ENCODE results near the gene TAS1R2. TPM values are rescaled to one million over a fixed set of nuclear protein-coding genes. Genes with fewer than 3 reads are reported as not detected.

TAS1R2 gene
- total and polyA plus RNA-seq, 2 of the 13 experiments (the other 11 are each of a cell fraction or from before 2014, with no cell fraction given): not detected

- H3K9ac ChIP-seq (ENCODE audit: insufficient read depth, low read depth, low read length): no peak overlapping the region
- no TSS peak for BruUV-seq (replicated peaks)
- DNase-seq (ENCODE audit: low spot score) (no peak), FAIRE-seq (no peak), ATAC-seq (no peak)
- ChIA-PET CTCF (ENCODE audit: low intra/inter-chr PET ratio, low total read pairs) (no interaction called here), POLR2A (no interaction called here)
- H3K79me2 ChIP-seq (ENCODE audit: insufficient read depth, low read length): no peaks in the 10 kb centered on the region
- H3K9me3 ChIP-seq (ENCODE audit: low read length): no peaks in the 10 kb centered on the region
- peaks cover 10% of the 10 kb centered on the region for H3K4me1 ChIP-seq (ENCODE audit: insufficient read depth, low read length)
- peaks cover 3 to 37% of the 10 kb centered on the region in 2 experiments for H3K27me3 ChIP-seq (ENCODE audit: control insufficient read depth in 1 of 2, insufficient read depth in 2 of 2, low read length in 2 of 2)
- intact Hi-C loops (cut with micrococcal nuclease; ENCODE audit: unreplicated experiment): no loop called here
- no peak overlapping the region for H2AFZ ChIP-seq (ENCODE audit: low read length)
- no peak overlapping the region for H3K4me2 ChIP-seq (ENCODE audit: low read depth, low read length)
- WGBS (ENCODE audit: low lambda C conversion rate): 20% methylated on average over 2 of the region's 3 CpGs
- TF ChIP-seq ZNF674 (CRISPR knock-in tag; IDR thresholded peaks at IDR 0.05; ENCODE audit: low read depth) (no peak), AKAP8 (CRISPR knock-in tag; IDR thresholded peaks at IDR 0.05) (no peak), KDM6A (CRISPR knock-in tag; IDR thresholded peaks at IDR 0.05; ENCODE audit: low read depth) (no peak), ISL2 (CRISPR knock-in tag; IDR thresholded peaks at IDR 0.05) (no peak), ZNF629 (CRISPR knock-in tag; conservative IDR thresholded peaks at IDR 0.05) (peak; percentile 73), PRMT3 (CRISPR knock-in tag; IDR thresholded peaks at IDR 0.05; ENCODE audit: borderline replicate concordance, low read depth) (no peak), ZMAT3 (CRISPR knock-in tag; conservative IDR thresholded peaks at IDR 0.05) (no peak), MXI1 (IDR thresholded peaks at IDR 0.05; ENCODE audit: borderline replicate concordance, low read depth, low read length) (no peak), ZNF639 (CRISPR knock-in tag; conservative IDR thresholded peaks at IDR 0.05) (no peak), ZSCAN5A (CRISPR knock-in tag; IDR thresholded peaks at IDR 0.05; ENCODE audit: borderline replicate concordance) (no peak), PAF1 (CRISPR knock-in tag; IDR thresholded peaks at IDR 0.05) (no peak), ZNF691 (CRISPR knock-in tag; IDR thresholded peaks at IDR 0.05; ENCODE audit: borderline replicate concordance, low read depth) (no peak), ZNF768 (CRISPR knock-in tag; IDR thresholded peaks at IDR 0.05) (peak; percentile 47; the same call in 1 of the 2 replicates), SETDB1 (CRISPR knock-in tag; IDR thresholded peaks at IDR 0.05; ENCODE audit: borderline replicate concordance) (no peak), ZNF75D (CRISPR knock-in tag; IDR thresholded peaks at IDR 0.05; ENCODE audit: borderline replicate concordance) (no peak)
- peaks cover 5% of the 10 kb centered on the region; the same call in 1 of the 2 replicates for H4K20me1 ChIP-seq (ENCODE audit: insufficient read depth, low read length)
- H3K36me3 ChIP-seq (replicated peaks in 1 of 2; ENCODE audit: control insufficient read depth in 1 of 2, insufficient read depth in 2 of 2, low read length in 2 of 2): 0 out of 5 replicates have a peak, but pooled peaks cover 0 to 2% of the 10 kb centered on the region in 2 experiments
- no peak overlapping the region for H3K4me3 ChIP-seq (replicated peaks in 1 of 3; ENCODE audit: insufficient read depth in 1 of 3, low read depth in 2 of 3, low read length in 3 of 3)
- in situ Hi-C loops (cut with HindIII; ENCODE audit: extremely low pct_ligation_motif_present, low pct_unique_long_range_greater_than_20kb): no loop called here
- H3K27ac ChIP-seq (ENCODE audit: extremely low read length, insufficient read depth, low read length): no peak overlapping the region
Measured at GRCh38 chr1:18866846-18867245, 7.4 kb upstream of the TAS1R2 start.

All from HepG2 (cell line).